HG02759 (cell line): Measurements from ENCODE around the gene EEF1A1.
"Not testable (repeated sequence)": the region's sequence is repeated elsewhere in the genome, so short reads cannot be mapped to it uniquely, and the experiment has no call there.

Experiments
- ATAC-seq: cut with Tn5 transposase; IDR thresholded peaks from one replicate; pipeline ENCODE4 v1.9.1; 2021; ENCODE audit warnings: mild to moderate bottlenecking, moderate library complexity; ENCODE audit not compliant: unreplicated experiment

EEF1A1 gene

GRCh38 chr6:73538116-73538779 lies 17.4 kb upstream of the EEF1A1 start:
- ATAC-seq = peak; percentile 59

- peak; percentile 62 for ATAC-seq
Measured at GRCh38 chr6:73537677-73538076, 16.8 kb upstream of the EEF1A1 start.

DNA sequence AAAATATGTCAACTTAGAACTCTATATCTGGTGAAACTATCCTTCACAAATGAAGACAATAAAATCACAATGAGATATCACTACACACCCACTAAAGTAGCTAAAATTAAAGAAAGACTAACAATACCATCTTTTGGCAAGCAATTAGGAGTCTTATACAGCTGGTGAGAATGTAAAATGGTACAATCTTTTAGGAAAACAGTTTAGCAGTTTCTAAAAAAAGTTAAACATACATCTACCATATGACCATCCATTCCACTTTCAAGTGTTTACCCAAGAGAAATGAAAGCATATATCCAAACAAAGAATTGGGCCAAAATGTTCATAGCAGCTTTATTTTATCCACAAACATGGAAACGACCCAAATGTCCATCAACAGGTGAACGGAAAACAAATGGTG lies 13.8 kb upstream of the EEF1A1 start:
- ATAC-seq = no peak

- ATAC-seq = no peak
Measured at GRCh38 chr6:73532293-73532692, 11.5 kb upstream of the EEF1A1 start.

GRCh38 chr6:73528897-73529296 lies 8.1 kb upstream of the EEF1A1 start:
- no peak for ATAC-seq

DNA sequence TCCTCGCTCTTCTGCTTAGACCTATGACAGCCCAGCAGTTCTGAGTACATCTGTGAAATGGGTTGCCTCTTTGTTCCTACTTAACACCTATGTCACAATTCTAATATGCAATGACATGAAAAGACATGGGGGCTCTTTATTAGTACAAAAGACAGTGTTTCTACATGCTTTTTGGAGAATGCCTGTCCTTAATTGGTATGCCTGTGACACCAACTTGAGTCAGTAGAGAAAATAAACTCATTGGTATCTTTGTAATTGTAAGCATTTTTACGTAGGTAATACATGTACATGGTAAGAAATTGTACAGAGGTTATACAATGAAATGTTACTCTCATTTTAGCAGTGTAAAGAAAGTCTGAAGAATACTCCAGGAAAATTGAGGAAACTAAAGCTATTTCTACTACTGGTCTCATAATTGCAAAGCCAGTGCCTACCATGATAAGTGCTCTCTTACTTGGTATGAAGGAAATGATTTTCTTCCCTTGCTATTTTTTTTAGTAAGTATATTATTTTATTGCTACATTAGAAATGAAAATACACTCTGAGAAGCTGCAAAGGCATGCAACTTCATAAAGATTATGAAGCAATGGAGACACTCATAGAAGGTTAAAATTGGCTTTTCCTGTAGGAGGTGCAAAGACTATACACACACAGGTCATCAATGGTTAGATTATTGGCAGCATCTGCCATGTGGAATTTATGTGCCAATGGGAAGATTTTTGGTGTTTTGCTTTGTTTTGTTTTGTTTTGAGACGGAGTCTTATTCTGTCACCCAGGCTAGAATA lies 4.9 kb upstream of the EEF1A1 start:
- no peak for ATAC-seq

GRCh38 chr6:73523434-73524123 lies 2.7 kb upstream of the EEF1A1 start:
- ATAC-seq = peak; percentile 52

- ATAC-seq = peak; percentile 36
Measured at GRCh38 chr6:73521351-73521985, 636 bp upstream of the EEF1A1 start.

DNA sequence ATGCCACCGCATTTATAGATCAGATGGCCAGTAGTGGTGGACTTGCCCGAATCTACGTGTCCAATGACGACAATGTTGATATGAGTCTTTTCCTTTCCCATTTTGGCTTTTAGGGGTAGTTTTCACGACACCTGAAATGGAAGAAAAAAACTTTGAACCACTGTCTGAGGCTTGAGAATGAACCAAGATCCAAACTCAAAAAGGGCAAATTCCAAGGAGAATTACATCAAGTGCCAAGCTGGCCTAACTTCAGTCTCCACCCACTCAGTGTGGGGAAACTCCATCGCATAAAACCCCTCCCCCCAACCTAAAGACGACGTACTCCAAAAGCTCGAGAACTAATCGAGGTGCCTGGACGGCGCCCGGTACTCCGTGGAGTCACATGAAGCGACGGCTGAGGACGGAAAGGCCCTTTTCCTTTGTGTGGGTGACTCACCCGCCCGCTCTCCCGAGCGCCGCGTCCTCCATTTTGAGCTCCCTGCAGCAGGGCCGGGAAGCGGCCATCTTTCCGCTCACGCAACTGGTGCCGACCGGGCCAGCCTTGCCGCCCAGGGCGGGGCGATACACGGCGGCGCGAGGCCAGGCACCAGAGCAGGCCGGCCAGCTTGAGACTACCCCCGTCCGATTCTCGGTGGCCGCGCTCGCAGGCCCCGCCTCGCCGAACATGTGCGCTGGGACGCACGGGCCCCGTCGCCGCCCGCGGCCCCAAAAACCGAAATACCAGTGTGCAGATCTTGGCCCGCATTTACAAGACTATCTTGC lies 725 bp downstream of the EEF1A1 start:
- ATAC-seq = peak; percentile 10

GRCh38 chr6:73518982-73519881 lies 1.6 kb downstream of the EEF1A1 start:
- ATAC-seq = not testable (repeated sequence)

DNA sequence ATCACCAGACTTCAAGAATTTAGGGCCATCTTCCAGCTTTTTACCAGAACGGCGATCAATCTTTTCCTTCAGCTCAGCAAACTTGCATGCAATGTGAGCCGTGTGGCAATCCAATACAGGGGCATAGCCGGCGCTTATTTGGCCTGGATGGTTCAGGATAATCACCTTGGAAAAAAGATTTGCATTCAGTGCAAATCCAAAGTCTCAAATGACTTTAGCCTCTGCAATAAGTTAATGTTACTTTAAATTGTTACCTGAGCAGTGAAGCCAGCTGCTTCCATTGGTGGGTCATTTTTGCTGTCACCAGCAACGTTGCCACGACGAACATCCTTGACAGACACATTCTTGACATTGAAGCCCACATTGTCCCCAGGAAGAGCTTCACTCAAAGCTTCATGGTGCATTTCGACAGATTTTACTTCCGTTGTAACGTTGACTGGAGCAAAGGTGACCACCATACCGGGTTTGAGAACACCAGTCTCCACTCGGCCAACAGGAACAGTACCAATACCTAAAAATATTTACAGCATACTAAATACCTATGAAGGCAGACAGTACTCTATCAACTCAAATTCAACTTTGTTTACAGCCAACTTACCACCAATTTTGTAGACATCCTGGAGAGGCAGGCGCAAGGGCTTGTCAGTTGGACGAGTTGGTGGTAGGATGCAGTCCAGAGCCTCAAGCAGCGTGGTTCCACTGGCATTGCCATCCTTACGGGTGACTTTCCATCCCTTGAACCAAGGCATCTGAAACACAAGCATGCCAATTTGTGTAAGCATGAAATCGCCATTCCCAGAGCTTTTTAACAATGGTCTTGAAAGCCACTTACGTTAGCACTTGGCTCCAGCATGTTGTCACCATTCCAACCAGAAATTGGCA lies 2.5 kb downstream of the EEF1A1 start:
- not testable (repeated sequence) for ATAC-seq

DNA sequence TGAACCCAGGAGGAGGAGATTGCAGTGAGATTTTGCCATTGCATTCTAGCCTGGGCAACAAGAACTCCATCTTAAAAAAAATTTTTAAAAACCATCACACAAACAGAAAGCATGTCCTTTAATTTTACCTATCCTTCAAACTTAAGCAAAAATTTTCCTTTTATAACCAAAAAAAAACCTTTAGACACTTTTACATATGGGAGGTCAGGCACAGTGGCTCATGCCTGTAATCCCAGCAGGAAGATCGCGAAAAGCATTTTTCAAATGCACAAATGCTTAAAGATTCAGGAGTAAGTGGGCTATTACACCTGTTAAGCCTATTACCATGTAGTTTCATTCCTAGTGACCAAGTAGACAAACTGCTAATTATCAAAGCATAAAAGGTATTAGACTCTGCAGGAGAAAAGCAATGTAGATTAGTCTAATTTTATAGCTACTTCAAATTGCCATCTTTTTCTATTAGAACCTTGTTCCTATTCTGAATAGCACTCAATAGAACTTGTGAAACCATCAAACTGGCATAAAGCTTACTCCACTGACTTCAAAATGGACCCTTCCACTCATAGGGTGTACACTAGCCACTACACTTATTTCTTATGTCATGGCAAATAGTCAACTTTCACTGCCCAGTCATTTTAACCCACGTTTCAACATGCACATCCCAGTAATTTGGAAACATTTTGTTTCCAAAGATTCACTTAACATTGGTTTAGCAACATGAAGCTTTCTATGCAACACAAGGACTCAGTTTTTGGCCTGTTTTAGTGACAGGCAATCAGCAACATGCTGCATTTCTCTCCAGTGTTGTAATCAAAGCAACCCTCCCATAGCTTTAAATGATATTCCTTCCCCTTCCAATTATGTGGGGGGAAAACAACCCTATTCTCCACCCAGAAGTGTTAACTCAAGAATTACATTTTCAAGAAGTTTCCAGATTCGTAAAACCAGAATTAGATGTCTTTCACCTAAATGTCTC lies 4.0 kb downstream of the EEF1A1 start:
- ATAC-seq = no peak

GRCh38 chr6:73515204-73515655 lies 5.6 kb downstream of the EEF1A1 start:
- peak; percentile 35 for ATAC-seq

- peak; percentile 9 for ATAC-seq
Measured at GRCh38 chr6:73514746-73515110, 6.1 kb downstream of the EEF1A1 start.

GRCh38 chr6:73513496-73513854 lies 7.4 kb downstream of the EEF1A1 start:
- ATAC-seq = no peak

DNA sequence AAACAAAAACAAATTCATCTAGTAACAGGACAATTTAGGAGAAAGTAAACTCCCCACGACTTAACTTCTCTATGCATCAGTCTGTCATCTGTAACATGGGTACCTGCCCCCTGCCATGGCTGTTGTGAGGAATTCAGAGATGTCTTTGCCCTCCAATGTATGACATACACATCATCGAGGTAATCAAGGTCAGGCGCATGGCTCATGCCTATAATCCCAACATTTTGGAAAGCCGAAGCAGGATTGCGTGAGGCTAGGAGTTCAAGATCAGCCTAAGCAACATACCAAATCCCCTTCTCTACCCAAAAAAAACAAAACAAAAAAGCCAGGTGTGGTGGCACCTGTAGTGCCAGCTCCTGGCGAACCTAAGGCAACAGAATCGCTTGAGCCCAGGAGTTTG lies 9.0 kb downstream of the EEF1A1 start:
- ATAC-seq = no peak

DNA sequence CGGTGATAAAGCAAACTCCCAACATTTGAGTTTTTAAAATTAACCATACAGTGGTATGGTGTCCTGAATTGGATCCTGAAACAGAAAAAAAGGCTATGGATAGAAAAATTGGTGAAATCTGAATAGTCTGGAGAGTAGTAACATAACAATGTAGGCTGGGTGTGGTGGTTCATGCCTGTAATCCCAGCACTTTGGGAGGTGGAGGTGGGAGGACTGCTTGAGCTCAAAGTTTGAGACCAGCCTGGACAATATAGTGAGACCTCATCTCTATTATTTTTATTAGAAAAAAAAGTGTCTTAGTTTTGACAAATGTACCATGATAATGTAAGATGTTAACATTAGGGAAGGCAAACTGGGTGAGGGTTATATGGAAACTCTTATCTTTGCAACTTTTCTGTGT lies 11.0 kb downstream of the EEF1A1 start:
- ATAC-seq = no peak

GRCh38 chr6:73508776-73509175 lies 12.1 kb downstream of the EEF1A1 start:
- ATAC-seq = no peak
